Fibroblast of the aortic adventitia (primary cell): ENCODE data around the gene GPR50. TPM values are rescaled to one million over a fixed set of nuclear protein-coding genes. Genes with fewer than 3 reads are reported as not detected.

Source experiments
- DNase-seq: peaks from one replicate; pipeline ENCODE4 v3.0.0-alpha.2; 2010; ENCODE audit warnings: low read depth
- H3K4me3 ChIP-seq: 2 replicates; pipeline ENCODE4 v1.5.1; 2011; ENCODE audit warnings: low read depth, mild to moderate bottlenecking, control low read depth, low read length, moderate library complexity
- small RNA-seq: library from RNA; depleted of rRNA; stranded (forward); fragments of <200 nt; gene quantifications from one replicate; pipeline ENCODE3, GENCODE V24; 2012
- total RNA-seq: library from RNA; depleted of rRNA; stranded (reverse); fragments of >200 nt; gene quantifications from 2 replicates; pipeline ENCODE4 v1.2.3, GENCODE V29; 2012; ENCODE audit warnings: low replicate concordance
- TF ChIP-seq, protein P1 (sequence below): IDR thresholded peaks from 2 replicates; pipeline ENCODE4 v1.5.1; 2011; ENCODE audit warnings: mild to moderate bottlenecking, low read length, control low read depth, inconsistent platforms; ENCODE audit not compliant: insufficient read depth

Gene GPR50
- total RNA-seq, 1 donor: not detected

DNA sequence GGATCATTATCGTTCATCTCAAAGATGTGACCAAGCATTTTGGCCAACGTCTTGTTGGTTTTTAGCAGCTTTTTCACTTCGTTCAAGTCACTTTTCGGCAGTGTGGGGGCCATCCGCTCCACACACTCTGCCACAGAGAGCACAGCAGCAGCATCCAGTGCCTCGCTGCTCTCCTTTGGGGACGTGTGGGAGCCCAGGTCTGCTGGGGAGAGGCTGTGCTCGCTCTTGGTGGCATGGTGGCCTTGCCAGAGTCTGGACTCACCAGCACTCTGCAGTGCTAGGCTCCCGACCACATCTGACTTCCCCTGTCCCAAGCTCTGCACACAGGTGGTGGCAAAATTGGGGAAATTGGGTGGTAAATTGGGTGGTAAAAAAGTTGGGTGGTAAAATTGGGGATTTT is 50.6 kb downstream of the GPR50 start:
- no peak overlapping the region for H3K4me3 ChIP-seq
- TF ChIP-seq, protein P1, sequence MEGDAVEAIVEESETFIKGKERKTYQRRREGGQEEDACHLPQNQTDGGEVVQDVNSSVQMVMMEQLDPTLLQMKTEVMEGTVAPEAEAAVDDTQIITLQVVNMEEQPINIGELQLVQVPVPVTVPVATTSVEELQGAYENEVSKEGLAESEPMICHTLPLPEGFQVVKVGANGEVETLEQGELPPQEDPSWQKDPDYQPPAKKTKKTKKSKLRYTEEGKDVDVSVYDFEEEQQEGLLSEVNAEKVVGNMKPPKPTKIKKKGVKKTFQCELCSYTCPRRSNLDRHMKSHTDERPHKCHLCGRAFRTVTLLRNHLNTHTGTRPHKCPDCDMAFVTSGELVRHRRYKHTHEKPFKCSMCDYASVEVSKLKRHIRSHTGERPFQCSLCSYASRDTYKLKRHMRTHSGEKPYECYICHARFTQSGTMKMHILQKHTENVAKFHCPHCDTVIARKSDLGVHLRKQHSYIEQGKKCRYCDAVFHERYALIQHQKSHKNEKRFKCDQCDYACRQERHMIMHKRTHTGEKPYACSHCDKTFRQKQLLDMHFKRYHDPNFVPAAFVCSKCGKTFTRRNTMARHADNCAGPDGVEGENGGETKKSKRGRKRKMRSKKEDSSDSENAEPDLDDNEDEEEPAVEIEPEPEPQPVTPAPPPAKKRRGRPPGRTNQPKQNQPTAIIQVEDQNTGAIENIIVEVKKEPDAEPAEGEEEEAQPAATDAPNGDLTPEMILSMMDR: no peak
- no peak for DNase-seq

DNA sequence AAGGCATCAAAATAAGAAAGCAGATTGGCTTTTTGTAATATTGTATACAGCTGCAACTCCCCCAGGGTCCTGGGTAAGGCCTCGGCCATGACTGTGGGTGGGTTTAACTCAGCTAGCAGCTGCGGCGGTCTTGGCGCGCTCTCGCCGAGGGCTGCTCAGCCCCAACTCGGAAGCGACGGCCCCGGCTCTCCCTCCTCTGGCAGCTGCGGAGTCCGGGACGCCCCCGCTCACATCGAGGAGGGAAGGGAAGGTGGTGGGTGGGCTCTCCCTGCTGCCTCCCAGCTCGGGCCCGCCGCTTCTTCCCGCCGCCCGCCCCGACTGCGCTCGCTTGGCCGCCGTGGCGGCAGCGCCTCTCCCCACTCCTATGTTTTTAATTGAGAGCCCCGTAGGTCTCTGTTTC is 51.2 kb downstream of the GPR50 start:
- TF ChIP-seq, protein P1: no peak
- no peak overlapping the region for H3K4me3 ChIP-seq
- DNase-seq: no peak

DNA sequence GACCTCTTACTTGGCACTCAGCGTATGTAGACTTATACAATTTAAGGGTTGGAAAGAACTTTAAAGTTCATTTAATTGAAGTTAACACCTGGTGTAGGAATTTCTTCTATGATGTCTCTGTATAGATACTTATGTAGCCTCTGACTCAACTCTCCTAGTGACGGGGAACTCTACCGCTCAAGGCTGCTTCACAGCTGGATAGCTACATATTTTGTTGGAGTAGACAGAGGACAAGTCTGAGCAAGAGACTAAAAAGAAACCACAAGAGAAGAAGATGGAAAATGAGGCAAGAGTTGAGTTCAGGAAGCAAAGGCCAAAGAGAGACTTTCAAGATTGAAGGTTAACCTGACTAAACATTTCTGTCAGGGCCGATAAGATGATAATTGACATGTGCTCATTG is 52.6 kb downstream of the GPR50 start:
- TF ChIP-seq, protein P1: no peak
- DNase-seq: no peak

More for the DNA sequence above, 52.6 kb downstream of the GPR50 start:
- no peak overlapping the region for H3K4me3 ChIP-seq

Small RNA genes within 50 kb of the gene (small RNA-seq; reads per million reads assigned to genes)
- gene MIR4330: not detected

Other genes with a start within 250 kb of the GPR50 start
- gene HMGB3, start 193.2 kb upstream of the GPR50 start, total RNA-seq: 8.2 and 13.1 TPM in 2 replicates
- 28.9 and 78.9 TPM in 2 replicates for gene VMA21, start 220.6 kb downstream of the GPR50 start, total RNA-seq